HG03439 (cell line): ENCODE results near the gene TAF5.
"Not testable (repeated sequence)": the region's sequence is repeated elsewhere in the genome, so short reads cannot be mapped to it uniquely, and the experiment has no call there.

Experiments
- ATAC-seq: cut with Tn5 transposase; IDR thresholded peaks from one replicate; pipeline ENCODE4 v1.9.1; 2021; ENCODE audit warnings: mild to moderate bottlenecking, moderate library complexity; ENCODE audit not compliant: unreplicated experiment

Gene TAF5

DNA sequence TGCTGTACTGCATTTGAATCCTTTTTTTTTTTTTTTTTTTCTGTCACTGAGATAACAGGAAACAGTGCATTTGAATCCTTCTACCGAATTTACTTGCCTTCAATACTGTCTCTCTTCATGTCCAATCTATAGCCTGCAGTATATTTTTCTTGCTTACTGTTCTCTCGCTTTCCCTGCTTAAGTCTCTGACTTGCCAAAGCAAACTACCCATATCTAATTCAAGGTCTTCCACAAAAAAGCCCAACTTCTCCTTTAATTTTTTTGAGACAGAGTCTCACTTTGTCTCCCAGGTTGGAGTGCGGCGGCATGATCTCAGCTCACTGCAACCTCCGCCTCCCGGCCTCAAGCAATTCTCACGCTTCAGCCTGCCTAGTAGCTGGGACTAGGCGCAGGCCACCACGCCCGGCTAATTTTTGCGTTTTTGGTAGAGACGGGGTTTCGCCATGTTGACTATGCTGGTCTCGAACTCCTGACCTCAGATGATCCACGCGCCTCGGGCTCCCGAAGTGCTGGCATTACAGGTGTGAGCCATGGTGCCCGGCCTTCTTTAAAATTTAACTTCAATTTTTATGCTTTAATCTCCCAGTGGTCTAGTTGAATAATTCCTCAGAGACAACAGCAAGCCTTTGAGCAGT is 29.5 kb downstream of the TAF5 start:
- no peak for ATAC-seq

DNA sequence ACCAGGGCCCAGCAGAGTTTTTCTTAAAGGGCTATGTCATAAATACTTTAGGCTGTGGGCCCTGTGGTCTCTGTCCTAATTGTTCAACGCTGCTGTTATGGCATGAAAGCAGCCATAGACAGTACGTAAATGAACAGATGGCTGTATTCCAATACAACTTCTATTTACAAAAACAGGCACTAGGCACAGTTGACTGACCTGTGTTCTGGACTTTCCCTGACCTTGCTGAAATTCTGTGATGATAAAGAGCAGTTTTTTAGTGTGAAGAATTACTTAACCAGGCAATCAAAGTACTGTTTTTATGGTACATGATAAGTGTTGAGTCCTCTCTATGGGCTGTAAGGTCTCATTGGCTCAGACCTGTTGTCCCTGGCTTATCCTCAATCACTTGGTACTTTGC is 45.8 kb downstream of the TAF5 start:
- ATAC-seq = no peak

DNA sequence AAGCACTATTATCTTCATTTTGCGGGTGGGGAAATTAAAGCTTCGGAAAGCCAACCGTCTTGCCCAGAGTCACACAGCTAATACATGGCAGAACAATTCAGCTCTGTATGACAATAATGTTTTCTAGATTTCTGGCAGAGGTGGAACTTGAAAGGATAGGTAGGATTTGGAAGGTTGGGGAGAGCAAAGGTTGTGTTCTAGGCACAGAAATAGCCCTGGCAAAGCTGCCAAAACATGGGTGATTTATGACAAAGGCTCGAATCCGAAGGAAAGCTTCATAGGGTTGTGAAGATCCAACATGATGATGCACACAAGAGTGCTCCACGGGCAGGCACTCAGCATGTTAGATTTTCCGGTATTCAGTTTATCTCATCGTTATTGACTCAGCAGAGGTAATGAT is 47.8 kb downstream of the TAF5 start:
- ATAC-seq = no peak

DNA sequence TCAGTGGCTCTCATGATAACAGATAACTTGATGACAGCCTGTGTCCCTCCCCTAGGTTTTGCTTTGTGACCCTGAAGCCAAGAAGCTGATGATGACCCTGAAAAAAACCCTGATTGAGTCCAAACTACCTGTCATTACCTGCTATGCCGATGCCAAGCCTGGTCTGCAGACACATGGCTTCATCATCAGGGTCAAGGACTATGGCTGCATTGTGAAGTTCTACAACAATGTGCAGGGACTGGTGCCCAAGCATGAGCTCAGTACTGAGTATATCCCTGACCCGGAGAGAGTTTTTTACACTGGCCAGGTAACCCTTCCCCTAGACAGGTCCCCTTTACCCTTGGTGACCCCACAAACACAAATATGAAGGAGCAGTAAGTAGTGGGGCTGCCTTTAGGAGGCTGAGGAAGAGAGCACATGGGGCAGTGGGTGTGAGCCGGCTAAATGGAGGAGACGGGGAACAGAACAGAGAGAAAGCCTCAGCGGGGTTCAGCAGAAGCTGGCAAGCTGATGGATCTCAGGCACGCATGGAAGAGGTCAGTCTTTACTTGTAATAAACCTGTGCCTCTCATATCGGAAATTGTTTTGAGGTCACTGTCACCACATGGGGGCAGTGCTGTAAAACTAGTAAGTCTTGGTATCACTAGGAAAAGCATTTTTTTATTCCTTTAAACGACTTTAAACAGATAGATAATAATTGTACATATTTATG is 48.8 kb downstream of the TAF5 start:
- no peak for ATAC-seq

DNA sequence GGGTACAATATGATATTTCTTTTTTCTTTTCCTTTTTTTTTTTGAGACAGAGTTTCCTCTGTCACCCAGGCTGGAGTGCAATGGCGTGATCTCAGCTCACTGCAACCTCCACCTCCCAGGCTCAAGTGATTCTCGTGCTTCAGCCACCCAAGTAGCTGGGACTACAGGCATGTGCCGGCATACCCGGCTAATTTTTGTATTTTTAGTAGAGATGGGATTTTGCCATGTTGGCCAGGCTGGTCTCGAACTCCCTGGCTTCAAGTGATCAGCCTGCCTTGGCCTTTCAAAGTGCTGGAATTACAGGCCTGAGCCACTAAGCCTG is 49.3 kb downstream of the TAF5 start:
- ATAC-seq = not testable (repeated sequence)

DNA sequence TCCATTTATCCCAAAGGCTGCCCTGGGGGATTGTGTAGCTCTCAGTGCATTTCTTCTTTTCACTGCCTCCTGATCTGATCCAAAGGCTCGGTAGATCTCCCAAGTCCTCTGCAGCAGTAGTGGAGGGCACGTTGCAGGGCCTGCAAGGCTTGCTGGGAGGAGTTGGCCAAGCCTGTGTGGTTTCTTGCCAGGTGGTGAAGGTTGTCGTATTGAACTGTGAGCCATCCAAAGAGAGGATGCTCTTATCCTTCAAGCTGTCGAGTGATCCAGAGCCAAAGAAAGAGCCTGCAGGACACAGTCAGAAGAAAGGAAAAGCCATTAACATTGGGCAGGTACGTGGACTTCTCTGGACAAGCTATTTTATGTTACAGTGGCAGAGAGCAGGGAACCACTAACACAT is 49.8 kb downstream of the TAF5 start:
- ATAC-seq = no peak

DNA sequence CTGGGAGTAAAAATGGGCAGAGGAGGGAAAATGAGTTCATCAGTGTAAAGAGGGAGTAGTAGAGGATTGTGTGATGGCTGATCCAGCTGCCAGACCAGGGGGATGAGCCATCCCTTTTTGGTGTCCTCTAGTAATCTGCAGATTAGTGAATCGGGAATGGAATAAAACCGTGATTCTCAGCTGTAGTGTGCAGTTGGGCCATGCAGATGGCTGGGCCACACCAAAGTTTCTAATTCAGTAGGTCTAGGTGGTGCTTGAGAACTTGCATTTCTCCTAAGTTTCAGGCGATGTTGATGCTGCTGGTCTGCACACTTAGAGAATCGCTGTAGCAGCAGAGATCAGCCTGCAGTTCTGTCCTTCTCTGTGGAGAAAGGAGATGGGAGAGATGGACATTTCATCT is 51.3 kb downstream of the TAF5 start:
- ATAC-seq = no peak

- no peak for ATAC-seq
Measured at GRCh38 chr10:103423748-103424147, 56.0 kb downstream of the TAF5 start.

GRCh38 chr10:103427866-103428265 is 60.1 kb downstream of the TAF5 start:
- no peak for ATAC-seq

DNA sequence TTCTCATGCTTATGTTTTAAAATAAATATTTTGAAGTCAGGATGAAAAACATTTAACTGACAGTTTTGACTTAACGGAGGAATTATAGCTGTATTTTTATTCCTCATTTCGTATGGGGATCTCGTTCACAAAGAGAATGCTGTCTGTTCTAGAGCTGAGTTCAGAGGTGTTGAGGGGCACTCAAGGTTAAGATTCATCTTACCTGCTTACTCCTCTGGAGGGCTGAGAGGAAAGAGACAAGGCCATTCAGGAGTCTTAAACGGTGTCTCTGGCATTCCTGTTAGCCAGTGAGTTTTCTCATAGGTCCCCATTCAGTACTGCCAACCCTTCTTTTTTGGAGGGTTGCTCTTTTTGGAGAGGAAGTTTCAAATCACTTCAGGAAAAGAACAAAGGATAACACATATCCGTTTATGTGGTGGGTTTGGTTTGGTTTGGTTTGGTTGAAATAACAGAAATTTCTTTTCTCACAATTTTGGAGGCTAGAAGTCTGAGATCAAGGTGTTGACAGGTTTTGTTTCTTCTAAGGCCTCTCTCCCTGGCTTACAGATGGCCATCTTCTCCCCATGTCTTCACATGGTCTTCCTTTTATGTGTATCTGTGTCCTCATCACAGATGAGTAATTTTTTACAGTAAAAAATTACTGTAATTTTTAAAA is 61.3 kb downstream of the TAF5 start:
- ATAC-seq = no peak

- no peak for ATAC-seq
Measured at GRCh38 chr10:103429647-103430046, 61.9 kb downstream of the TAF5 start.

GRCh38 chr10:103431902-103432301 is 64.1 kb downstream of the TAF5 start:
- no peak for ATAC-seq

GRCh38 chr10:103433858-103434257 is 66.1 kb downstream of the TAF5 start:
- ATAC-seq = no peak
